ENCODE measurements around the gene XRN1.
A peak's percentile ranks its signal among the peaks of the same experiment; 100 is the strongest.
"Not testable (repeated sequence)": the region's sequence is repeated elsewhere in the genome, so short reads cannot be mapped to it uniquely, and the experiment has no call there.

The XRN1 gene

GRCh38 chr3:142337994-142338393 lies 109.8 kb downstream of the XRN1 start:
- DNase-seq (ENCODE audit: low read depth in 2 of 2), result no peak

GRCh38 chr3:142332390-142332789 lies 115.4 kb downstream of the XRN1 start:
- DNase-seq (ENCODE audit: low read depth in 2 of 2), result no peak

GRCh38 chr3:142324275-142324953 lies 123.4 kb downstream of the XRN1 start:
- DNase-seq (ENCODE audit: low read depth in 2 of 2), result not testable (repeated sequence)

- no peak for DNase-seq (ENCODE audit: low read depth in 2 of 2)
Observed at GRCh38 chr3:142319912-142320311, 127.9 kb downstream of the XRN1 start.

GRCh38 chr3:142319094-142319493 lies 128.7 kb downstream of the XRN1 start:
- DNase-seq (ENCODE audit: low read depth in 2 of 2), result no peak

GRCh38 chr3:142318331-142318730 lies 129.5 kb downstream of the XRN1 start:
- no peak for DNase-seq (ENCODE audit: low read depth in 2 of 2)

GRCh38 chr3:142315978-142316388 lies 131.9 kb downstream of the XRN1 start:
- DNase-seq (ENCODE audit: low read depth in 2 of 2), result not testable (repeated sequence)

- DNase-seq (ENCODE audit: low read depth in 2 of 2), result no peak
Observed at GRCh38 chr3:142315083-142315482, 132.8 kb downstream of the XRN1 start.

- DNase-seq (ENCODE audit: low read depth in 2 of 2), result no peak
Observed at GRCh38 chr3:142310439-142310838, 137.4 kb downstream of the XRN1 start.

GRCh38 chr3:142302847-142303246 lies 145.0 kb downstream of the XRN1 start:
- DNase-seq (ENCODE audit: low read depth in 2 of 2), result not testable (repeated sequence)

GRCh38 chr3:142298626-142299025 lies 149.2 kb downstream of the XRN1 start:
- no peak for DNase-seq (ENCODE audit: low read depth in 2 of 2)

GRCh38 chr3:142296507-142296906 lies 151.3 kb downstream of the XRN1 start:
- no peak for DNase-seq (ENCODE audit: low read depth in 2 of 2)

- DNase-seq (ENCODE audit: low read depth in 2 of 2), result no peak
Observed at GRCh38 chr3:142287866-142288638, 159.8 kb downstream of the XRN1 start.

GRCh38 chr3:142285083-142285517 lies 162.7 kb downstream of the XRN1 start:
- no peak for DNase-seq (ENCODE audit: low read depth in 2 of 2)

- DNase-seq (ENCODE audit: low read depth in 2 of 2), result no peak
Observed at GRCh38 chr3:142282503-142282902, 165.3 kb downstream of the XRN1 start.

GRCh38 chr3:142281474-142281873 lies 166.4 kb downstream of the XRN1 start:
- DNase-seq (ENCODE audit: low read depth in 2 of 2), result no peak

- peak in 1 of 2 donors; percentile 5 for DNase-seq (ENCODE audit: low read depth in 2 of 2)
Observed at GRCh38 chr3:142279965-142280590, 167.8 kb downstream of the XRN1 start.

- no peak for DNase-seq (ENCODE audit: low read depth in 2 of 2)
Observed at GRCh38 chr3:142278451-142278850, 169.4 kb downstream of the XRN1 start.

GRCh38 chr3:142276781-142277180 lies 171.1 kb downstream of the XRN1 start:
- no peak for DNase-seq (ENCODE audit: low read depth in 2 of 2)

- no peak for DNase-seq (ENCODE audit: low read depth in 2 of 2)
Observed at GRCh38 chr3:142275856-142276255, 172.0 kb downstream of the XRN1 start.

- no peak for DNase-seq (ENCODE audit: low read depth in 2 of 2)
Observed at GRCh38 chr3:142274908-142275307, 172.9 kb downstream of the XRN1 start.

- DNase-seq (ENCODE audit: low read depth in 2 of 2), result no peak
Observed at GRCh38 chr3:142273501-142273900, 174.3 kb downstream of the XRN1 start.
